H1 (cell line): Measurements from ENCODE around the gene KRT4. TPM values are rescaled to one million over a fixed set of nuclear protein-coding genes. Genes with fewer than 3 reads are reported as not detected.
"Not testable (repeated sequence)": the region's sequence is repeated elsewhere in the genome, so short reads cannot be mapped to it uniquely, and the experiment has no call there.

Experiments used
- CTCF ChIA-PET: fragments of 300-600 bp; sonication (Branson Sonifier 250); formaldehyde crosslinking; loops from one replicate; lab custom pipeline; 2021; ENCODE audit not compliant: partially characterized antibody; lab: Charles Lee
- POLR2A ChIA-PET: fragments of 300-600 bp; sonication (Branson Sonifier 250); formaldehyde crosslinking; loops from one replicate; lab custom pipeline; 2021; ENCODE audit warnings: inconsistent platforms; ENCODE audit not compliant: partially characterized antibody; lab: Charles Lee
- DNase-seq, 2 experiments: peaks; one replicate each; pipeline versions ENCODE4 v3.0.0 to v3.0.0-alpha.2; 2010 to 2022; ENCODE audit warnings: low spot score in 2 of 2, low read depth in 1 of 2, mixed read lengths in 1 of 2
- FAIRE-seq: peaks from 2 replicates; lab custom pipeline; 2011; peaks lifted over from hg19 to GRCh38; lab: Jason Lieb, UNC
- H2AFZ ChIP-seq: 2 replicates; pipeline ENCODE4 v1.8.1; 2012; ENCODE audit warnings: low read length, inconsistent platforms
- H2AK5ac ChIP-seq: 2 replicates; pipeline ENCODE4 v1.6.1; 2013; ENCODE audit warnings: low read depth, low read length
- H2BK120ac ChIP-seq: replicated peaks from 2 replicates; pipeline ENCODE3; 2013; ENCODE audit warnings: low read depth, low read length, inconsistent platforms
- H2BK12ac ChIP-seq: 2 replicates; pipeline ENCODE4 v1.6.1; 2013; ENCODE audit warnings: low read depth, low read length
- H2BK15ac ChIP-seq: 2 replicates; pipeline ENCODE4 v1.6.1; 2013; ENCODE audit warnings: low read length
- H2BK20ac ChIP-seq: 2 replicates; pipeline ENCODE4 v1.6.1; 2013; ENCODE audit warnings: low read length
- H2BK5ac ChIP-seq: 2 replicates; pipeline ENCODE4 v1.6.1; 2013; ENCODE audit warnings: low read depth, low read length
- H3K14ac ChIP-seq: 2 replicates; pipeline ENCODE4 v1.6.1; 2013; ENCODE audit warnings: inconsistent platforms; ENCODE audit not compliant: insufficient read length
- H3K18ac ChIP-seq: 2 replicates; pipeline ENCODE4 v1.6.1; 2013; ENCODE audit warnings: low read length; ENCODE audit errors: extremely low read depth
- H3K23ac ChIP-seq: 2 replicates; pipeline ENCODE4 v1.6.1; 2013; ENCODE audit warnings: inconsistent platforms; ENCODE audit not compliant: insufficient read length
- H3K23me2 ChIP-seq: 2 replicates; pipeline ENCODE4 v1.6.1; 2013; ENCODE audit warnings: low read depth, low read length
- H3K27ac ChIP-seq: 2 replicates; pipeline ENCODE4 v1.6.1; 2011; ENCODE audit warnings: low read depth, low read length, inconsistent platforms
- H3K27me3 ChIP-seq, 4 experiments: replicated peaks in 1 of 4; 1 replicate in 1 of 4; 2 replicates in 3 of 4; pipeline versions ENCODE4 v1.6.1 to v1.8.1; 2011 to 2013; ENCODE audit warnings: low read length in 3 of 4, mild to moderate bottlenecking in 3 of 4, inconsistent platforms in 2 of 4, mixed read lengths in 2 of 4, moderate library complexity in 1 of 4; ENCODE audit not compliant: control insufficient read depth in 3 of 4, insufficient read depth in 3 of 4; ENCODE audit errors: extremely low read depth in 1 of 4
- H3K36me3 ChIP-seq, 4 experiments: 2 replicates each; pipeline versions ENCODE4 v1.6.1 to v1.8.1; 2011 to 2013; ENCODE audit warnings: mild to moderate bottlenecking in 4 of 4, low read length in 3 of 4, moderate library complexity in 2 of 4, control low read depth in 1 of 4, inconsistent platforms in 1 of 4; ENCODE audit not compliant: insufficient read depth in 4 of 4, control insufficient read depth in 2 of 4
- H3K4ac ChIP-seq: replicated peaks from 2 replicates; pipeline ENCODE3; 2013; ENCODE audit warnings: low read length, low read depth, mixed read lengths, inconsistent platforms; ENCODE audit not compliant: insufficient read length
- H3K4me1 ChIP-seq, 4 experiments: replicated peaks in 1 of 4; 1 replicate in 1 of 4; 2 replicates in 3 of 4; pipeline versions ENCODE4 v1.6.1 to v1.8.1; 2011 to 2013; ENCODE audit warnings: low read length in 3 of 4, inconsistent platforms in 2 of 4, mixed read lengths in 1 of 4; ENCODE audit not compliant: insufficient read depth in 4 of 4, control insufficient read depth in 3 of 4
- H3K4me2 ChIP-seq, 2 experiments: 2 replicates each; pipeline versions ENCODE4 v1.6.1 to v1.8.1; 2011 to 2013; ENCODE audit warnings: low read depth in 2 of 2, low read length in 2 of 2, control low read depth in 1 of 2, inconsistent platforms in 1 of 2, mild to moderate bottlenecking in 1 of 2; ENCODE audit not compliant: insufficient read depth in 1 of 2
- H3K4me3 ChIP-seq, 4 experiments: fragments of 200-600, 300-600 bp in 1 of 4; sonication (generic), shearing (Covaris generic), sonication (Bioruptor Twin) in 1 of 4; 2 replicates each; pipeline versions ENCODE4 v1.5.1 to v1.8.1; 2011 to 2016; ENCODE audit warnings: low read length in 4 of 4, low read depth in 3 of 4, control low read depth in 2 of 4, inconsistent platforms in 2 of 4, mild to moderate bottlenecking in 2 of 4, mixed read lengths in 1 of 4, moderate library complexity in 1 of 4; ENCODE audit not compliant: insufficient read depth in 2 of 4; ENCODE audit errors: extremely low read depth in 1 of 4
- H3K56ac ChIP-seq: replicated peaks from 2 replicates; pipeline ENCODE3; 2013; ENCODE audit warnings: low read depth, mild to moderate bottlenecking, mixed read lengths, low read length, inconsistent platforms; ENCODE audit not compliant: insufficient read length
- H3K79me1 ChIP-seq: 2 replicates; pipeline ENCODE4 v1.6.1; 2013; ENCODE audit warnings: low read depth, low read length, control low read depth
- H3K79me2 ChIP-seq, 2 experiments: 2 replicates each; pipeline versions ENCODE4 v1.6.1 to v1.8.1; 2012 to 2013; ENCODE audit warnings: low read length in 2 of 2, mild to moderate bottlenecking in 2 of 2, inconsistent platforms in 1 of 2; ENCODE audit not compliant: insufficient read depth in 2 of 2, control insufficient read depth in 1 of 2
- H3K9ac ChIP-seq, 4 experiments: replicated peaks in 1 of 4; 1 replicate in 1 of 4; 2 replicates in 3 of 4; pipeline versions ENCODE4 v1.6.1 to v1.8.1; 2011 to 2013; ENCODE audit warnings: low read depth in 3 of 4, low read length in 3 of 4, control low read depth in 2 of 4, mild to moderate bottlenecking in 2 of 4, moderate library complexity in 2 of 4, inconsistent platforms in 1 of 4; ENCODE audit errors: extremely low read depth in 1 of 4
- H3K9me3 ChIP-seq, 2 experiments: 2 replicates each; pipeline versions ENCODE4 v1.6.1 to v1.8.1; 2012 to 2013; ENCODE audit warnings: mild to moderate bottlenecking in 2 of 2, moderate library complexity in 2 of 2, control low read depth in 1 of 2, inconsistent platforms in 1 of 2, low read depth in 1 of 2, low read length in 1 of 2, mixed read lengths in 1 of 2; ENCODE audit not compliant: insufficient read depth in 2 of 2
- H4K20me1 ChIP-seq, 2 experiments: replicated peaks in 1 of 2; 2 replicates each; pipeline versions ENCODE3 to v1.8.1; 2011 to 2013; ENCODE audit warnings: inconsistent platforms in 2 of 2, low read length in 2 of 2, mild to moderate bottlenecking in 1 of 2; ENCODE audit not compliant: insufficient read depth in 2 of 2, control insufficient read depth in 1 of 2
- H4K5ac ChIP-seq: 2 replicates; pipeline ENCODE4 v1.6.1; 2013; ENCODE audit warnings: low read length, low read depth, mixed read lengths, inconsistent platforms; ENCODE audit not compliant: insufficient read length
- H4K8ac ChIP-seq: 2 replicates; pipeline ENCODE4 v1.8.0; 2013; ENCODE audit warnings: mild to moderate bottlenecking, moderate library complexity, low read length, inconsistent platforms; ENCODE audit not compliant: insufficient read depth; ENCODE audit errors: extremely low read depth
- H4K91ac ChIP-seq: replicated peaks from 2 replicates; pipeline ENCODE3; 2013; ENCODE audit warnings: low read length, mixed read lengths, inconsistent platforms; ENCODE audit not compliant: insufficient read length
- BRCA1 ChIP-seq: IDR thresholded peaks from 2 replicates; pipeline ENCODE4 v1.6.1; 2012; ENCODE audit warnings: low read depth, low read length, improper control_type of control experiment
- EP300 ChIP-seq, 2 experiments: IDR thresholded peaks; 1 replicate in 1 of 2; 2 replicates in 1 of 2; pipeline ENCODE4 v1.6.1; 2011 to 2012; ENCODE audit warnings: low read depth in 2 of 2, low read length in 2 of 2, mild to moderate bottlenecking in 2 of 2, borderline replicate concordance in 1 of 2, inconsistent platforms in 1 of 2, moderate library complexity in 1 of 2
- EZH2 ChIP-seq: fragments of 200-600 bp; sonication (generic); IDR thresholded peaks from 2 replicates; pipeline ENCODE4 v1.7.1; 2012; ENCODE audit warnings: low read depth, mild to moderate bottlenecking, moderate library complexity, low read length, inconsistent platforms; ENCODE audit not compliant: severe bottlenecking
- HDAC2 ChIP-seq, 2 experiments: fragments of 300-600 bp in 1 of 2; sonication (generic) in 1 of 2; IDR thresholded peaks; 2 replicates each; pipeline ENCODE4 v1.6.1; 2011 to 2012; ENCODE audit warnings: low read depth in 2 of 2, low read length in 2 of 2, mild to moderate bottlenecking in 2 of 2, moderate library complexity in 2 of 2, borderline replicate concordance in 1 of 2, inconsistent platforms in 1 of 2
- KDM5A ChIP-seq: fragments of 200-600 bp; IDR thresholded peaks from 2 replicates; pipeline ENCODE4 v1.7.1; 2012; ENCODE audit warnings: mild to moderate bottlenecking, low read length, inconsistent platforms, mixed read lengths
- NRF1 ChIP-seq: IDR thresholded peaks from 2 replicates; pipeline ENCODE4 v1.6.1; 2011; ENCODE audit warnings: mild to moderate bottlenecking, low read depth, low read length, improper control_type of control experiment
- RFX5 ChIP-seq: IDR thresholded peaks from 2 replicates; pipeline ENCODE4 v1.6.1; 2011; ENCODE audit warnings: low read depth, low read length, improper control_type of control experiment, borderline replicate concordance
- TAF7 ChIP-seq: optimal IDR thresholded peaks from 2 replicates; pipeline ENCODE3; 2011; ENCODE audit warnings: low read depth, mild to moderate bottlenecking, inconsistent platforms, low read length, moderate library complexity, borderline replicate concordance
- YY1 ChIP-seq: IDR thresholded peaks from 2 replicates; pipeline ENCODE4 v1.6.1; 2011; ENCODE audit warnings: low read depth, mild to moderate bottlenecking, low read length
- WGBS, 2 experiments: shearing (Covaris generic) in 1 of 2; methylation state at CpG; one replicate each; pipeline versions ENCODE4 v1.1.6 to v1.1.7; 2013 to 2015; ENCODE audit warnings: low lambda C conversion rate in 2 of 2, mixed read lengths in 2 of 2, inconsistent platforms in 1 of 2, low coverage in 1 of 2, missing lambda C conversion rate in 1 of 2; ENCODE audit not compliant: insufficient replicate concordance in 2 of 2, insufficient coverage in 1 of 2, insufficient read length in 1 of 2; ENCODE audit errors: extremely low coverage in 1 of 2, missing lambda C conversion rate in 1 of 2; 5-methylcytosine and 5-hydroxymethylcytosine counted together
- polyA plus RNA-seq, 7 experiments: library from polyadenylated mRNA; depleted of rRNA in 3 of 7; stranded (reverse) in 5 of 7; unstranded in 2 of 7; fragments of >200 nt in 5 of 7; fragments of 200-250 nt in 2 of 7; gene quantifications; 1 replicate in 5 of 7; 2 replicates in 1 of 7; 4 replicates in 1 of 7; pipeline versions ENCODE4 v1.2.1 to v1.2.3, GENCODE V29; 2011 to 2013; ENCODE audit warnings: missing spikeins in 2 of 7, mixed read lengths in 2 of 7
- total RNA-seq: library from RNA; stranded (reverse); fragmentation: NEBNext Ultra II Directional; extraction: Animal tissue kit (Norgen Biotek cat#: 25700); gene quantifications from 2 replicates; pipeline ENCODE4 v1.2.1, GENCODE V29; 2021

KRT4 gene
- total and polyA plus RNA-seq, 2 of the 8 experiments (the other 6 are each of a cell fraction or from before 2014, with no cell fraction given): not detected

DNA sequence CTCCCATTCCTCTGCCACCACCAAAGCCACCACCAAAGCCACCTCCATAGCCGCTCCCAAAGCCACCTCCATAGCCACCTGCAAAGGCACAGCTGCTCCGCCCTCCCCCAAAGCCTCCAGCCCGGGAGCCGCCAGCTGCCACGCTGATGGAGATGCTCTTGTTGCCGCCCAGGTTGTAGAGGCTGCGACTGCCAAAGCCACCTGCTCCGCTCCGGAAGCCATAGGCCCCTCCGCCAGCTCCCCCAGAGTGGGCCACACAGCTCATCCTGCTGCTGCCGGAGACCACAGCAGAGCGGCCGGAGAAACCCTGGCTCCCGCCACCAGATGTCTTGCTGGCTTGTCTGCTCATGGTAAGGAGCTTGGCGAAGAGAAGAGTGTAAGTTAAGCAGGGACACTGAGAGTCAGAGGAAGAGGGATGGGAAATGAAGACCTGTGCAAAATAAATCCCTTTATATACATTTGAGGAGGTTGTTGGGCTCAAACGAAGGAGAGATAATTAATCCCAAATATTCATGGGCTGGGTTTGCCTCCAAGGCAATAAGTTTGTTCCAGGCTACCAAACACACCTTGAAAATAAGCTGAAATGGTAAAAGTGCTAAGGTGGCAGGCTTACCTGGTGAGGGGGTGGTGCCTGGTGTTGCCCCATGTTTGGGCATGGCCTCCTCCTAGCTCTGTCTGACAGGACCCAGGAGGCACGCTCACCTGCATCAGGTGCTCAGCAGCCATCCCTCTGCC, 18.1 kb downstream of the KRT4 start, which contains the start of gene KRT3 (continued):
- TF ChIP-seq RFX5 (no peak), EZH2 (no peak), NRF1 (no peak), BRCA1 (no peak), HDAC2 (IDR thresholded peaks at IDR 0.05; ENCODE audit: borderline replicate concordance in 1 of 2, low read depth in 2 of 2, low read length in 2 of 2) (no peak), KDM5A (no peak), YY1 (no peak), EP300 (IDR thresholded peaks at IDR 0.05; ENCODE audit: borderline replicate concordance in 1 of 2, low read depth in 2 of 2, low read length in 2 of 2) (no peak), TAF7 (no peak)

GRCh38 chr12:52795332-52795674, 18.6 kb downstream of the KRT4 start:
- not testable (repeated sequence) for FAIRE-seq

More at GRCh38 chr12:52795332-52795674, 18.6 kb downstream of the KRT4 start:
- POLR2A ChIA-PET: interaction anchor here (1.2 kb wide), 1 partner anchor 31 kb away, joined by 3 read pairs; no protein-coding TSS in a partner anchor
- H3K14ac ChIP-seq, H3K23me2 ChIP-seq, H2BK12ac ChIP-seq, H3K18ac ChIP-seq, H2BK120ac ChIP-seq, H3K9ac ChIP-seq, H3K4me2 ChIP-seq, H3K27me3 ChIP-seq, H2AFZ ChIP-seq, H4K8ac ChIP-seq, H3K4me3 ChIP-seq, H2BK20ac ChIP-seq, H3K79me2 ChIP-seq, H4K5ac ChIP-seq, H4K91ac ChIP-seq, H2AK5ac ChIP-seq, H3K56ac ChIP-seq, H3K9me3 ChIP-seq, H3K79me1 ChIP-seq, H3K4ac ChIP-seq, H2BK15ac ChIP-seq, H4K20me1 ChIP-seq, H3K27ac ChIP-seq, H3K23ac ChIP-seq, H3K4me1 ChIP-seq, DNase-seq, H3K36me3 ChIP-seq, H2BK5ac ChIP-seq: not testable (repeated sequence)
- WGBS, 2 experiments: 87% methylated on average over 2 of the region's 2 CpGs; no CpG with 5 or more reads in 1 of the 2 experiments
- CTCF ChIA-PET: interaction anchor here (1.3 to 2.1 kb wide), 4 partner anchors 75 to 400 kb away, joined by 3 to 7 read pairs (median 4); no protein-coding TSS in a partner anchor
